22Rv1 (cell line): ENCODE results near the gene PICALM.

Source experiments
- CTCF ChIP-seq: fragments of 450-650 bp; IDR thresholded peaks from 2 replicates; pipeline ENCODE4 v1.5.1; 2017; ENCODE audit warnings: mild to moderate bottlenecking
- ZFX ChIP-seq: fragments of 450-650 bp; IDR thresholded peaks from 2 replicates; pipeline ENCODE4 v1.6.1; 2017; ENCODE audit warnings: antibody characterized with exemption, borderline replicate concordance

GRCh38 chr11:86003654-86004053, 65.2 kb downstream of the PICALM start:
- no peak for TF ChIP-seq CTCF
- no peak for TF ChIP-seq ZFX
